Colonic mucosa (tissue), 4 donors: Measurements from ENCODE around the gene FARP1. TPM values are rescaled to one million over a fixed set of nuclear protein-coding genes. Genes with fewer than 3 reads are reported as not detected.

Experiments used
- DNase-seq: peaks from one replicate; pipeline ENCODE4 v3.0.0-alpha.2; 2020
- H3K27ac ChIP-seq: fragments of 200-600 bp; one replicate; pipeline ENCODE4 v1.8.0; 2021
- H3K27me3 ChIP-seq: fragments of 200-600 bp; one replicate; pipeline ENCODE4 v1.8.0; 2021
- H3K36me3 ChIP-seq: fragments of 200-600 bp; one replicate; pipeline ENCODE4 v1.8.0; 2021
- H3K4me1 ChIP-seq: fragments of 200-600 bp; one replicate; pipeline ENCODE4 v1.8.0; 2021; ENCODE audit warnings: mild to moderate bottlenecking
- H3K4me3 ChIP-seq: fragments of 200-600 bp; one replicate; pipeline ENCODE4 v1.8.0; 2021
- H3K9ac ChIP-seq, 2 donors: one replicate each; pipeline ENCODE4 v1.7.0; 2013; ENCODE audit warnings: control low read depth in 2 of 2, low read depth in 2 of 2, low read length in 2 of 2
- H3K9me3 ChIP-seq: fragments of 200-600 bp; one replicate; pipeline ENCODE4 v1.8.0; 2021
- intact Hi-C: fragments of 100-400 bp; cut with DNase I; formaldehyde crosslinking; loops from one replicate; pipeline ENCODE4 v1.14.1; 2022
- total RNA-seq, 2 donors: library from RNA; stranded (reverse); fragmentation: NEBNext Ultra II Directional in 1 of 2; extraction: Animal tissue kit (Norgen Biotek cat#: 25700) in 1 of 2; gene quantifications; one replicate each; pipeline ENCODE4 v1.2.1, GENCODE V29; 2021
- TF ChIP-seq, protein P1 (sequence below): fragments of 200-600 bp; IDR thresholded peaks from one replicate; pipeline ENCODE4 v1.8.0; 2022; ENCODE audit warnings: antibody characterized with exemption, mild to moderate bottlenecking
- donor health status: healthy.
- donor health status: DM: no; HTN: no; CAD: no.
- donor health status: DM: no; HTN: no; CAD: no.

The FARP1 gene
- total RNA-seq, 2 donors from 2014 or later, result 39.1 to 53.5 TPM

DNA sequence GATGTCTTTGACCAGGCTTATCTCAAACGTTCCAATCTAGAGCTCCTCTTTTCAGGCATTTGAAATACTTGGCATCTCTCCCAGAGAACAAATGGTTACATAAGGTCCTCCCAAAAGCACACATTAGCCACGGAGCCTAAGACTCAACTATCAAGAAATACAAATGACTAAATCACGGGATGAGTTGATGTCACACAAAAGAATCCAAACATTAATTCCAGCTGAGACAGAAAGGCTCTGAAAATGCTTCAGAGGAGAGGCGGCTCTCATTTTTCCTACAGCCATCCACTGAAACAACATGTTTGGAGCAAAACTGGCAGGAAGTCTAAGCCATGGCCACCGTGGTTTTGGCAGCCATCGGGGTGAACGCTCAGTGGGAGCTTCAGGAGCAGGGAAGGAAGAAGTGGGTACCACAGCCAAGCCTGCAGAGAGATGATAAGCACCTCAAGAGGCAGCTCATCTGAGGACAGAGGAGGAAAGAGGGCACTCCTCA lies 311.5 kb downstream of the FARP1 start:
- intact Hi-C loops, result no loop called here
- Histone ChIP-seq H3K27me3 (no peaks in the 10 kb centered on the region), H3K36me3 (peaks cover 4% of the 10 kb centered on the region), H3K9me3 (no peaks in the 10 kb centered on the region), H3K9ac (no peak overlapping the region), H3K27ac (no peak overlapping the region), H3K4me3 (no peak overlapping the region), H3K4me1 (no peaks in the 10 kb centered on the region)
- no peak for DNase-seq
- TF ChIP-seq, protein P1, sequence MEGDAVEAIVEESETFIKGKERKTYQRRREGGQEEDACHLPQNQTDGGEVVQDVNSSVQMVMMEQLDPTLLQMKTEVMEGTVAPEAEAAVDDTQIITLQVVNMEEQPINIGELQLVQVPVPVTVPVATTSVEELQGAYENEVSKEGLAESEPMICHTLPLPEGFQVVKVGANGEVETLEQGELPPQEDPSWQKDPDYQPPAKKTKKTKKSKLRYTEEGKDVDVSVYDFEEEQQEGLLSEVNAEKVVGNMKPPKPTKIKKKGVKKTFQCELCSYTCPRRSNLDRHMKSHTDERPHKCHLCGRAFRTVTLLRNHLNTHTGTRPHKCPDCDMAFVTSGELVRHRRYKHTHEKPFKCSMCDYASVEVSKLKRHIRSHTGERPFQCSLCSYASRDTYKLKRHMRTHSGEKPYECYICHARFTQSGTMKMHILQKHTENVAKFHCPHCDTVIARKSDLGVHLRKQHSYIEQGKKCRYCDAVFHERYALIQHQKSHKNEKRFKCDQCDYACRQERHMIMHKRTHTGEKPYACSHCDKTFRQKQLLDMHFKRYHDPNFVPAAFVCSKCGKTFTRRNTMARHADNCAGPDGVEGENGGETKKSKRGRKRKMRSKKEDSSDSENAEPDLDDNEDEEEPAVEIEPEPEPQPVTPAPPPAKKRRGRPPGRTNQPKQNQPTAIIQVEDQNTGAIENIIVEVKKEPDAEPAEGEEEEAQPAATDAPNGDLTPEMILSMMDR, result no peak

DNA sequence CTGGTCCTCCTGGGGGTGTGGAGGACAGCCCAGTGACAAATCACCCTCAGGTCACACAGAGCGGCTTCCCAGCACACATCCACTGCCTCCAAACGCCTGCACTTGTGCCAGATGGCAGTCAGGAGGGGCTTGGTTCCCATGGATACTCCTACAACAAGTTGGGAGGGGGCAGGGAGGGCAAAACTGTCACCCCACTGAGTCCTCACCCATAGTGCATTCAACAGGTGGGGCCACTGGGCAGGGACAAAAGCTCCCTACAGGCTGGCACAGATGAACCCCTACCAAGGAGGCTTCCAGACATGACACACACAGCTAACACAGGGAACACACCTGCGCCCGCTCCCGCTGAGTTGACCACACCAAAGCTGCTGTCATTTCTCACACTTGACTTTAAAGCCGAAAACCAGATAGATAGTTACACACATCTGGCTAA lies 313.5 kb downstream of the FARP1 start:
- DNase-seq, result no peak
- H3K9me3 ChIP-seq, result no peaks in the 10 kb centered on the region
- intact Hi-C loops, result no loop called here
- TF ChIP-seq, protein P1, result no peak
- H3K9ac ChIP-seq, result no peak overlapping the region
- H3K36me3 ChIP-seq, result peaks cover 4% of the 10 kb centered on the region
- H3K27ac ChIP-seq, result no peak overlapping the region
- H3K27me3 ChIP-seq, result no peaks in the 10 kb centered on the region
- H3K4me1 ChIP-seq, result no peaks in the 10 kb centered on the region
- H3K4me3 ChIP-seq, result no peak overlapping the region

DNA sequence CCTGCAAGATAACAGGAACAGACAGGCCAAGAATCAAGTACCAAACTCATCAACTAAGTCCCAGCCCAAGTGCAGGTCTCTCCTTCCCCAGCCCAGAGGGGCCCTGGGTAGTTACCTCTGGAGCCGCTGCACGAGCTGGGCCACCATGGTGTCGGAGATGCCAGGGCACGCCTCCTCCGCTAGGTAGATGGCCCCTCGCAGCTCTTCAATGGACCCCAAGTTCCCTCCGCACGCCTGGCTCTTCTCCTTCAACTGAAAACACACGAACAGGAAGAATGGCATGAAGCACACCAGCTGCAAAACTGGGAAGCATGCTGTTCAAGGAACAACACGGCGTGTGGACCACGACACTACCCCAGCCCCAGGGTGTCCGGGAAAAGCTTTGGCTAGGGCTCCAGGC lies 314.2 kb downstream of the FARP1 start:
- Histone ChIP-seq H3K9ac (no peak overlapping the region), H3K27me3 (no peaks in the 10 kb centered on the region), H3K4me1 (no peaks in the 10 kb centered on the region), H3K27ac (no peak overlapping the region), H3K36me3 (peaks cover 4% of the 10 kb centered on the region), H3K9me3 (no peaks in the 10 kb centered on the region), H3K4me3 (no peak overlapping the region)
- intact Hi-C loops, result no loop called here
- no peak for DNase-seq
- TF ChIP-seq, protein P1, result no peak

- Histone ChIP-seq H3K27ac (no peak overlapping the region), H3K9ac (no peak overlapping the region), H3K4me1 (no peaks in the 10 kb centered on the region), H3K27me3 (no peaks in the 10 kb centered on the region), H3K36me3 (peaks cover 4% of the 10 kb centered on the region), H3K4me3 (no peak overlapping the region), H3K9me3 (no peaks in the 10 kb centered on the region)
- intact Hi-C loops, result no loop called here
- TF ChIP-seq, protein P1, result no peak
- no peak for DNase-seq
Measured at GRCh38 chr13:98458431-98458830, 315.5 kb downstream of the FARP1 start.

DNA sequence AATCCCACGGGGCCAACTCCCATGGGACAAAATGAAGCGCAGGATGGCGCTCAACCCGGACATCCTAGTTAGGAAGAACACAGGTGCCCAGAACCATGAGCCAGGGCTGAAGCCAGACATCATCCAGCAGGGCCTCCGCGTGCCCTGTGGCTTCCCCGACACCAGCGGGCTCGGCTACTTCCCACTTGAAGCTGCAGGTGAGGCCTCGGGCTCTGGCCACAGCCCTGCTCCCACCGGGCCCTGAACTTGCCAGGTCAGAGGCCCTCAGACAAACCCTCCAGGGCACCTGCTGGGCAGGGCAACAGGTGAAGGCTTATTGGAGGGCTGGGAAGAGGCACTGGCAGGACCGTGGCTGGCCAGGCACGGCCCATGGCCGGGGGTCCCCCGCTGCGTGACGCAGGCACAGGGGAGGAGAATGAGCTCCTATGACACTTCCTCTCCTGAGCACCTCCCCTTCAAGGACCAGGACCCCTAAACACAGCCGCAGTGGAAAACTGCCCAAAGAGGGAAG lies 316.3 kb downstream of the FARP1 start:
- intact Hi-C loops, result no loop called here
- Histone ChIP-seq H3K4me3 (no peak overlapping the region), H3K36me3 (peaks cover 4% of the 10 kb centered on the region), H3K27ac (no peak overlapping the region), H3K9me3 (no peaks in the 10 kb centered on the region), H3K9ac (no peak overlapping the region), H3K4me1 (no peaks in the 10 kb centered on the region), H3K27me3 (no peaks in the 10 kb centered on the region)
- DNase-seq, result no peak
- TF ChIP-seq, protein P1, result no peak
